Astrocyte (in vitro differentiated cells and primary cell): Measurements from ENCODE around the gene APC2.

Experiments used
- EZH2 ChIP-seq: IDR thresholded peaks from 2 replicates; pipeline ENCODE4 v1.6.1; 2012; ENCODE audit warnings: mild to moderate bottlenecking, low read length, inconsistent platforms; ENCODE audit not compliant: insufficient read depth
- TF ChIP-seq, protein P1 (sequence below): IDR thresholded peaks from 2 replicates; pipeline ENCODE4 v1.5.1; 2011; ENCODE audit warnings: low read depth, mild to moderate bottlenecking, inconsistent platforms, low read length, moderate library complexity; ENCODE audit not compliant: insufficient read depth

DNA sequence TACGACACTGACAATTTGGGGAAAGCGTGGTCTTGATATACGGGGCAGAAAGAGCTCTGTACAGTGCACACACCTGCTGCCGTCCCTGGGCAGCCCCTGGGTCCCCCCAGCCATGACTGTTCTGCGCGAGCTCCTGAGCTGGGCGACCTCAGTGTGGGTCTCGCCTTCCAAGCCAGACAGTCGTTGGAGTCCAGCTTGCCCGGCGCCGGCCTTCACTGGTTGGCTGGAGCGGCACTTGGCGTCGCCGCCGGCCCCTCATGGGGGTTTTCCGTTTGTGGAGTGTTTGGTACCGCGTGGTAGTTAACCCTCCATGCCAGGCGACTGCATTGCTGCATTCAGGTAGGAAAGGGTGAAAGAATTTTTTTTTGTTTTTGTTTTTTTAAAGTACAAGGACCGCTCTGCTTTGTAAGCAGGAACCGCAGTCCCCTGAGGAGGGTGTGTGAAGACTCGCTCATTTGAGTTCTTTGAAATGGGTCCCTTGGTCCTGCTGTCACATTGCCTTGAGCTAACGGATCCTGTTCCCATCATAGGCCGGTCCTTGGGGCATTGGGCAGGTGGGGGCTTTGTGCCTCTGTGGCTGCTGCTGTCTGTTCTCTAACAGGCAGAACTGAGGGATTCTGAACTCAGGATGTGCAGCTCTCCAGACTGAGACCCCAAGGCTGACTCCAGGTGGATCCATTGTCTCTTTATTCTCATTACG, 22.6 kb upstream of the APC2 start:
- no peak for TF ChIP-seq EZH2
- TF ChIP-seq, protein P1, sequence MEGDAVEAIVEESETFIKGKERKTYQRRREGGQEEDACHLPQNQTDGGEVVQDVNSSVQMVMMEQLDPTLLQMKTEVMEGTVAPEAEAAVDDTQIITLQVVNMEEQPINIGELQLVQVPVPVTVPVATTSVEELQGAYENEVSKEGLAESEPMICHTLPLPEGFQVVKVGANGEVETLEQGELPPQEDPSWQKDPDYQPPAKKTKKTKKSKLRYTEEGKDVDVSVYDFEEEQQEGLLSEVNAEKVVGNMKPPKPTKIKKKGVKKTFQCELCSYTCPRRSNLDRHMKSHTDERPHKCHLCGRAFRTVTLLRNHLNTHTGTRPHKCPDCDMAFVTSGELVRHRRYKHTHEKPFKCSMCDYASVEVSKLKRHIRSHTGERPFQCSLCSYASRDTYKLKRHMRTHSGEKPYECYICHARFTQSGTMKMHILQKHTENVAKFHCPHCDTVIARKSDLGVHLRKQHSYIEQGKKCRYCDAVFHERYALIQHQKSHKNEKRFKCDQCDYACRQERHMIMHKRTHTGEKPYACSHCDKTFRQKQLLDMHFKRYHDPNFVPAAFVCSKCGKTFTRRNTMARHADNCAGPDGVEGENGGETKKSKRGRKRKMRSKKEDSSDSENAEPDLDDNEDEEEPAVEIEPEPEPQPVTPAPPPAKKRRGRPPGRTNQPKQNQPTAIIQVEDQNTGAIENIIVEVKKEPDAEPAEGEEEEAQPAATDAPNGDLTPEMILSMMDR = no peak
